Psoas muscle (tissue), 8 donors: Measurements from ENCODE around the gene ELK1. TPM values are rescaled to one million over a fixed set of nuclear protein-coding genes. Genes with fewer than 3 reads are reported as not detected.
A peak's percentile ranks its signal among the peaks of the same experiment; 100 is the strongest.

Experiments
- ATAC-seq, 4 donors: fragments of 200-7000 bp; cut with Tn5 transposase; one replicate each; pipeline ENCODE4 v1.9.1; 2020; ENCODE audit warnings: moderate library complexity in 3 of 4, mild to moderate bottlenecking in 2 of 4
- DNase-seq, 2 donors: peaks; one replicate each; pipeline ENCODE4 v3.0.0-alpha.2; 2020
- H3K27ac ChIP-seq: fragments of 200-600 bp; one replicate; pipeline ENCODE4 v1.8.0; 2022
- H3K27me3 ChIP-seq, 3 donors: fragments of 200-600 bp in 1 of 3; one replicate each; pipeline versions ENCODE4 v1.6.1 to v1.8.0; 2013 to 2022; ENCODE audit warnings: low read length in 2 of 3, mild to moderate bottlenecking in 2 of 3, moderate library complexity in 1 of 3; ENCODE audit not compliant: insufficient read depth in 3 of 3
- H3K36me3 ChIP-seq, 2 donors: fragments of 200-600 bp in 1 of 2; one replicate each; pipeline versions ENCODE4 v1.6.1 to v1.8.0; 2013 to 2022; ENCODE audit warnings: low read depth in 1 of 2, mild to moderate bottlenecking in 1 of 2, moderate library complexity in 1 of 2; ENCODE audit not compliant: insufficient read depth in 1 of 2
- H3K4me1 ChIP-seq: fragments of 200-600 bp; one replicate; pipeline ENCODE4 v1.8.0; 2022
- H3K4me3 ChIP-seq: fragments of 200-600 bp; one replicate; pipeline ENCODE4 v1.8.0; 2022; ENCODE audit warnings: mild to moderate bottlenecking
- H3K9me3 ChIP-seq: fragments of 200-600 bp; one replicate; pipeline ENCODE4 v1.8.0; 2022
- WGBS, 3 donors: extraction: QIAGEN DNeasy Blood & Tissue Kit; methylation state at CpG; one replicate each; pipeline versions ENCODE4 v1.1.6 to v1.1.7; 2013; 5-methylcytosine and 5-hydroxymethylcytosine counted together
- intact Hi-C, 2 donors: fragments of 100-400 bp; cut with DNase I; formaldehyde crosslinking; loops; one replicate each; pipeline versions ENCODE4 v1.11.0 to v1.14.2; 2022
- polyA plus RNA-seq, 3 donors: library from polyadenylated mRNA; stranded (reverse); fragments of 200-250 nt; gene quantifications; one replicate each; pipeline ENCODE4 v1.2.3, GENCODE V29; 2013
- total RNA-seq, 4 donors: library from RNA; stranded (reverse); fragmentation: NEBNext Ultra II Directional in 2 of 4; extraction: Animal tissue kit (Norgen Biotek cat#: 25700) in 2 of 4; gene quantifications; one replicate each; pipeline versions ENCODE4 v1.2.1 to v1.2.4, GENCODE V29; 2021 to 2023
- TF ChIP-seq, protein P1 (sequence below): fragments of 200-600 bp; IDR thresholded peaks from one replicate; pipeline ENCODE4 v1.8.0; 2022; ENCODE audit warnings: antibody characterized with exemption
- donor health status: healthy with polysubstance abuse.
- donor health status: DM: no; HTN: no; CAD: no; lungs with moderate emphysema.
- donor health status: Bipolar disorder and iron deficiency.
- donor health status: healthy.
- donor health status: DM: yes; HTN: yes; CAD: no.
- donor health status: DM: no; HTN: no; CAD: no.
- donor health status: DM: no; HTN: no; CAD: no.
- donor health status: DM: yes; HTN: yes; CAD: no.

ELK1 gene
- total and polyA plus RNA-seq, 7 donors = 18.7 to 55.7 (median 33.3) TPM

DNA sequence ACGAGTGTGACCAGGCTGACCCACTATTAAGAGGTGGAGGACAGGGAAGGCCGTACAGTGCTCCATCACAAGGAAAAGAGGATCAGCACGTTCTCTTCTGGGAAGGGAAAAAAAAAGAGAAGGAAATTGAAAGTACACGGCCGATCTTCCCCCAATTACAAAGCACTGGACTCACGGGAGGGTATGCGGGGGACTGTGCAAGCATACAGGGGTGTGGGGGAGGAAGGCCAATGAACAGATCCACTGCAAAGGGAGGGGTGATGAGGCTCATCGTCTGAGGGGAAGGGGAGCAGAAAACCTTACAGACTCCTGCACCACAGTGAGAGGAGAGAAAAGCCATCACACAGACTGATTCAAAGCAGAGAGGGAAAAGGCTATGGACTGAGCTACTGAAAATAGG lies 1.1 kb downstream of the ELK1 start:
- ATAC-seq (no peak), DNase-seq (no peak)
- no peaks in the 10 kb centered on the region for H3K9me3 ChIP-seq
- peak overlapping the region; percentile 72 for H3K4me3 ChIP-seq
- intact Hi-C loops = no loop called here
- H3K36me3 ChIP-seq = peaks cover 3 to 28% of the 10 kb centered on the region in 2 donors
- 11 to 33% (median 17%) methylated on average over 8 of the region's 8 CpGs for WGBS, 3 donors
- peaks cover 8% of the 10 kb centered on the region for H3K4me1 ChIP-seq
- no peaks in the 10 kb centered on the region for H3K27me3 ChIP-seq
- TF ChIP-seq, protein P1, sequence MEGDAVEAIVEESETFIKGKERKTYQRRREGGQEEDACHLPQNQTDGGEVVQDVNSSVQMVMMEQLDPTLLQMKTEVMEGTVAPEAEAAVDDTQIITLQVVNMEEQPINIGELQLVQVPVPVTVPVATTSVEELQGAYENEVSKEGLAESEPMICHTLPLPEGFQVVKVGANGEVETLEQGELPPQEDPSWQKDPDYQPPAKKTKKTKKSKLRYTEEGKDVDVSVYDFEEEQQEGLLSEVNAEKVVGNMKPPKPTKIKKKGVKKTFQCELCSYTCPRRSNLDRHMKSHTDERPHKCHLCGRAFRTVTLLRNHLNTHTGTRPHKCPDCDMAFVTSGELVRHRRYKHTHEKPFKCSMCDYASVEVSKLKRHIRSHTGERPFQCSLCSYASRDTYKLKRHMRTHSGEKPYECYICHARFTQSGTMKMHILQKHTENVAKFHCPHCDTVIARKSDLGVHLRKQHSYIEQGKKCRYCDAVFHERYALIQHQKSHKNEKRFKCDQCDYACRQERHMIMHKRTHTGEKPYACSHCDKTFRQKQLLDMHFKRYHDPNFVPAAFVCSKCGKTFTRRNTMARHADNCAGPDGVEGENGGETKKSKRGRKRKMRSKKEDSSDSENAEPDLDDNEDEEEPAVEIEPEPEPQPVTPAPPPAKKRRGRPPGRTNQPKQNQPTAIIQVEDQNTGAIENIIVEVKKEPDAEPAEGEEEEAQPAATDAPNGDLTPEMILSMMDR = no peak
- no peak overlapping the region for H3K27ac ChIP-seq

DNA sequence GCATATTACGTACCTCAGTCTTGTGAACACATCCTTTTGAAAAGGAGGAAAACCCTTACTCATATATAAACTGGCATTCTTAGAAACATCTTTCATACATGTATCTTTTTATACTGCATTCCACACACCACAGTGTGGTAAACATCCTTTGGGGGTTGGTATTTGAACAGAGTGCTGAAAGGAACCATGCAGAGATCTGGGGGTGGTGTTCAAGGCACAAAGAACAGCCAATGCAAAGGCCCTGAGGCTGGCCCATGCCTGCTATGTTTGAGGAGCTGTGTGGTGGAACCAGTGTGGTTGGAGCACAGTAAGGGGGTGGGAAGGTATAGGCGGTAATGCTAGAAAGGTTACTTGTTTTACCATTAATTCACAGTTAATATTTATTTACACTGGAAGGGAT lies 2.0 kb downstream of the ELK1 start:
- DNase-seq (no peak), ATAC-seq (no peak)
- peaks cover 3 to 21% of the 10 kb centered on the region in 2 donors for H3K36me3 ChIP-seq
- H3K9me3 ChIP-seq = no peaks in the 10 kb centered on the region
- peaks cover 8% of the 10 kb centered on the region for H3K4me1 ChIP-seq
- 75 to 85% (median 84%) methylated on average over 2 of the region's 2 CpGs for WGBS, 3 donors
- no peak overlapping the region for H3K4me3 ChIP-seq
- no peaks in the 10 kb centered on the region for H3K27me3 ChIP-seq
- intact Hi-C loops = no loop called here
- no peak overlapping the region for H3K27ac ChIP-seq
- TF ChIP-seq, protein P1 = no peak

DNA sequence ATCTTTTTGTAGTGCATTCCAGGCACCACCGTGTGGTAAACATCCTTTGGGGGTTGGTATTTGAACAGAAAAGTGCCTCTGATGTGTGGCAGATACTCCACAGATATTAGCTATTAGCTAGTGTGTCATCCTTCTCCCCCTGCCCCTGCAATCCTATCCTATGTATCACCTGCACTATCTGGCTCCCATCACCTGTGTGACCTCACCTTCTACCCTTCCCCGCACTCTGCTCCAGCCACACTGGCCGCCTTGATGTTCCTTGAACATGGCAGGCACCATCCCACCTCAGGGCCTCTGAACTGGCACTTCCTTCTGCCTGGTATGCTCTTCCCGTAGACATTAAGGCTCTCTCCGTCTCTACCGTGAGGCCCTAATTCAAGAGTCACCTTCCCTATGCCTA lies 3.7 kb downstream of the ELK1 start:
- no peak overlapping the region for H3K27ac ChIP-seq
- no peaks in the 10 kb centered on the region for H3K27me3 ChIP-seq
- 71 to 80% (median 78%) methylated on average over 6 of the region's 6 CpGs for WGBS, 3 donors
- no peaks in the 10 kb centered on the region for H3K9me3 ChIP-seq
- H3K4me1 ChIP-seq = peaks cover 7% of the 10 kb centered on the region
- H3K36me3 ChIP-seq = peaks cover 0 to 12% of the 10 kb centered on the region in 2 donors
- DNase-seq (no peak), ATAC-seq (no peak)
- no peak overlapping the region for H3K4me3 ChIP-seq
- TF ChIP-seq, protein P1 = no peak
- intact Hi-C loops = no loop called here

DNA sequence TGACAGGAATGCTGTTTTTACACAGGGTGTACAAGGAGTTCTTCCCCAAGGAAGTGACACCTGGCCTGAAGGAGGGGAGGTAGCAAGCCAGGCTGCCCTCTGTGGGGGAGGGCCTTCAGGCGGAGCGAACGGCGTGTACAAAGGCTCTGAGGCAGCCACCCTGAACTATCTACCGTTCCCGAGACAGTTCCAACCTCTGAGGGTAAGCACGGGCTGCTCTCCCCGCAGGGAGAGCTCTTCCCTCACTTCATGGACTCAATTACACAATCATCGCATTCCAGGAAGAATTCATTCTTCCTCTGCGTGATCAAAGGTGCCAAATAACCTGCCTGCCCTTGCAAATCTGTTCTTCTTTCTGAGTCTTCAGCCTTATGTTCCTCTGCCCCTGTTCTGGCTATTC lies 4.8 kb downstream of the ELK1 start:
- H3K4me3 ChIP-seq = no peak overlapping the region
- H3K4me1 ChIP-seq = peaks cover 4% of the 10 kb centered on the region
- H3K9me3 ChIP-seq = no peaks in the 10 kb centered on the region
- peaks cover 0 to 21% of the 10 kb centered on the region in 2 donors for H3K36me3 ChIP-seq
- WGBS, 3 donors = 75 to 80% (median 77%) methylated on average over 7 to 10 of the region's 10 CpGs
- no peak overlapping the region for H3K27ac ChIP-seq
- ATAC-seq (no peak), DNase-seq (no peak)
- H3K27me3 ChIP-seq = no peaks in the 10 kb centered on the region
- TF ChIP-seq, protein P1 = no peak
- intact Hi-C loops = loop anchor here in 1 of 2 donors (2.0 kb wide), 1 partner anchor 81 kb away; no protein-coding TSS in a partner anchor

DNA sequence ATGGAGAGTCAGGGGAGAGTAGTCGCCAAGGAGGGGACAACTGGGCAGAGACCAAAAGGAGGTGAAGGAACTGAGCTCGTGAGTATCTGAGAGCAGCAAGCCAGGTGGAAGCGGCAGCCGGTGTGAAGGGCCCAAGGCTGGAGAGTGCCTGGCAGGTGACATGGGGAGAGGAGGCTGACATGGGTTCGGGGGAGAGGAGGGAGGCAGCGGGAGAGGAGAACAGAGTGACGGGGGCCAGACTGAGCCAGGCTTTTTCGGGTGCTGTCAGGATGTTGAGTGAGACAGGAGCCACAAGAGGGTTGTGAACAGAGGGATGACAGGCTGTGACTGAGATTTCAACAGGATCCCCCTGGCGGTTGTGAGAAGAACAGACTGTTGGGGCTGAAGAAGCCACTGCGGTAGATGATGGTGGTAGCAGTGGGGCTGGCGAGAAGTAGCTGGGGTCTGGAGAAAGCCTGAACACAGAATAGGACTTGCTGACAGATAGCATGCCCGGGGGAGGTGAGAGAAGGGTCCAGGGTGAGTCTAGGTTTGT lies 5.7 kb downstream of the ELK1 start:
- H3K9me3 ChIP-seq = no peaks in the 10 kb centered on the region
- no peak for DNase-seq
- intact Hi-C loops = loop anchor here in 1 of 2 donors (2.0 kb wide), 1 partner anchor 80 kb away; no protein-coding TSS in a partner anchor
- H3K27ac ChIP-seq = no peak overlapping the region
- H3K36me3 ChIP-seq = peaks cover 0 to 28% of the 10 kb centered on the region in 2 donors
- ATAC-seq = peak; percentile 50 to 56 (median 53)
- peaks cover 4% of the 10 kb centered on the region for H3K4me1 ChIP-seq
- TF ChIP-seq, protein P1 = no peak
- H3K27me3 ChIP-seq = no peaks in the 10 kb centered on the region
- 56 to 67% (median 65%) methylated on average over 11 to 12 of the region's 12 CpGs for WGBS, 3 donors
- H3K4me3 ChIP-seq = no peak overlapping the region
